ENCODE measurements around the gene DNAJC11. TPM values are rescaled to one million over a fixed set of nuclear protein-coding genes. Genes with fewer than 3 reads are reported as not detected.

The DNAJC11 gene
- total and polyA plus RNA-seq, 2 donors from 2014 or later: 44.6 to 49.8 TPM

GRCh38 chr1:6585841-6586240 lies 115.8 kb downstream of the DNAJC11 start:
- Histone ChIP-seq H3K36me3 (ENCODE audit: control insufficient read depth in 2 of 3, insufficient read depth in 3 of 3, low read length in 3 of 3) (peaks cover 2 to 17% (median 16%) of the 10 kb centered on the region in 3 donors), H3K9ac (ENCODE audit: low read length in 3 of 3) (no peak overlapping the region), H3K27me3 (ENCODE audit: control insufficient read depth, insufficient read depth, low read length) (no peaks in the 10 kb centered on the region), H3K4me3 (ENCODE audit: low read length in 3 of 3) (no peak overlapping the region), H3K4me1 (ENCODE audit: control insufficient read depth in 2 of 3, insufficient read depth in 2 of 3, low read depth in 1 of 3, low read length in 3 of 3) (peaks cover 0 to 21% (median 15%) of the 10 kb centered on the region in 3 donors), H3K27ac (ENCODE audit: low read depth in 2 of 2, low read length in 2 of 2) (no peak overlapping the region), H3K9me3 (ENCODE audit: control insufficient read depth in 2 of 3, insufficient read depth in 1 of 3, low read length in 3 of 3) (no peaks in the 10 kb centered on the region)
- FAIRE-seq: no peak
- no peak for TF ChIP-seq CTCF (IDR thresholded peaks at IDR 0.05; ENCODE audit: borderline replicate concordance, extremely low read depth, insufficient read depth)
- intact Hi-C loops (cut with DNase I): no loop called here
- DNase-seq: no peak

GRCh38 chr1:6585081-6585722 lies 116.4 kb downstream of the DNAJC11 start:
- no peaks in the 10 kb centered on the region for H3K27me3 ChIP-seq (ENCODE audit: control insufficient read depth, insufficient read depth, low read length)
- peaks cover 2 to 15% (median 14%) of the 10 kb centered on the region in 3 donors for H3K36me3 ChIP-seq (ENCODE audit: control insufficient read depth in 2 of 3, insufficient read depth in 3 of 3, low read length in 3 of 3)
- no peak for TF ChIP-seq CTCF (IDR thresholded peaks at IDR 0.05; ENCODE audit: borderline replicate concordance, extremely low read depth, insufficient read depth)
- FAIRE-seq (no peak), DNase-seq (no peak)
- H3K9me3 ChIP-seq (ENCODE audit: control insufficient read depth in 2 of 3, insufficient read depth in 1 of 3, low read length in 3 of 3): no peaks in the 10 kb centered on the region
- no peak overlapping the region for H3K4me3 ChIP-seq (ENCODE audit: low read length in 3 of 3)
- intact Hi-C loops (cut with DNase I): no loop called here
- no peak overlapping the region for H3K27ac ChIP-seq (ENCODE audit: low read depth in 2 of 2, low read length in 2 of 2)
- peaks cover 0 to 26% (median 16%) of the 10 kb centered on the region in 3 donors for H3K4me1 ChIP-seq (ENCODE audit: control insufficient read depth in 2 of 3, insufficient read depth in 2 of 3, low read depth in 1 of 3, low read length in 3 of 3)
- no peak overlapping the region for H3K9ac ChIP-seq (ENCODE audit: low read length in 3 of 3)

Other genes starting within 250 kb of the DNAJC11 start
- 13.8 TPM for gene TNFRSF25, start 235.6 kb downstream of the DNAJC11 start, total RNA-seq
- 7.6 TPM for gene TNFRSF25, start 235.6 kb downstream of the DNAJC11 start, polyA plus RNA-seq (ENCODE audit: insufficient read depth, low read depth, low replicate concordance)
- gene PLEKHG5, start 210.1 kb downstream of the DNAJC11 start, total RNA-seq: 14.0 TPM
- gene PLEKHG5, start 210.1 kb downstream of the DNAJC11 start, polyA plus RNA-seq (ENCODE audit: insufficient read depth, low read depth, low replicate concordance): 4.4 TPM
- gene NOL9, start 147.3 kb downstream of the DNAJC11 start, total RNA-seq: 28.7 TPM
- gene NOL9, start 147.3 kb downstream of the DNAJC11 start, polyA plus RNA-seq (ENCODE audit: insufficient read depth, low read depth, low replicate concordance): 4.3 TPM
- not detected for gene TAS1R1, start 146.5 kb downstream of the DNAJC11 start, total RNA-seq
- gene TAS1R1, start 146.5 kb downstream of the DNAJC11 start, polyA plus RNA-seq (ENCODE audit: insufficient read depth, low read depth, low replicate concordance): not detected
- gene ZBTB48, start 121.8 kb downstream of the DNAJC11 start, total RNA-seq: 45.5 TPM
- gene ZBTB48, start 121.8 kb downstream of the DNAJC11 start, polyA plus RNA-seq (ENCODE audit: insufficient read depth, low read depth, low replicate concordance): 27.1 TPM
- gene KLHL21, start 98.9 kb downstream of the DNAJC11 start, total RNA-seq: 25.0 TPM
- 13.9 TPM for gene KLHL21, start 98.9 kb downstream of the DNAJC11 start, polyA plus RNA-seq (ENCODE audit: insufficient read depth, low read depth, low replicate concordance)
- 11.0 TPM for gene PHF13, start 88.1 kb downstream of the DNAJC11 start, total RNA-seq
- 6.0 TPM for gene PHF13, start 88.1 kb downstream of the DNAJC11 start, polyA plus RNA-seq (ENCODE audit: insufficient read depth, low read depth, low replicate concordance)
- 14.4 TPM for gene THAP3, start 76.9 kb downstream of the DNAJC11 start, total RNA-seq
- gene THAP3, start 76.9 kb downstream of the DNAJC11 start, polyA plus RNA-seq (ENCODE audit: insufficient read depth, low read depth, low replicate concordance): 28.7 TPM
- 79.0 TPM for gene CAMTA1, start 83.6 kb upstream of the DNAJC11 start, total RNA-seq
- 170 TPM for gene CAMTA1, start 83.6 kb upstream of the DNAJC11 start, polyA plus RNA-seq (ENCODE audit: insufficient read depth, low read depth, low replicate concordance)